Stimulated activated CD8-positive, alpha-beta memory T cell treated with anti-CD3 and anti-CD28 coated beads, Interleukin-7, amount 100 ng/mL, for 1 hour (primary cell): ENCODE data around the gene ANK3.

Experiments
- DNase-seq, 2 donors: peaks; one replicate each; pipeline ENCODE4 v3.0.0-alpha.2; 2020; ENCODE audit warnings: low read depth in 2 of 2

Gene ANK3

DNA sequence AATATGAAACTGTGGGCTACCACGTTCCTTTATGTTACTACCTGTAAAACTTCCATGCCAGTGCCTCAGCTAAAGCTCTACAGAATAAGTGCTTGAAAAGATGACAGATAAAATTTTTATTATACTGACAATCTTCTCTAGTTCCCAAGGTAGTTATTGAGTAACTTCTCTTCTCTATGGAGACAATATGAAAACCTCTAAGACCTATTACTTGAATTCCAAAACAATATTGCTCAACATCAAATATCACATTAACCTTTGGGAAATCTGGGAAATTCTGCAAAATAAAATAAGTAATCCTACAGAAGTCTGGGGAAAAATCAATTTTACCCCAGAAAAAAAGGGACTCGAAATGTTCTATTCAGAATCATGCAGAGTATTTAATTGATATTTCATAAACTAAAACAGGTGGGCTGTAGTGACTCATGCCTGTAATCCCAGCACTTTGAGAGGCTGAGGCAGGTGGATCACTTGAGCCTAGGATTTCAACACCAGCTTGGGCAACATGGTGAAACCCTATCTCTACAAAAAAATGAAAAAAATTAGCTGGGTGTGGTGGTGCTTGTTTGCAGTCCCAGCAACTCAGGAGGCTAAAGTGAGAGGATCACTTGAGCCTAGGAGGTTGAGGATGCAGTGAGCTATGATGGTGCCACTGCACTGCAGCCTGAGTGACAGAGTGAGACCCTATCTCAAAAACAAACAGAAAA lies 23.8 kb upstream of the ANK3 start:
- no peak for DNase-seq

GRCh38 chr10:60410970-60411369 lies 21.3 kb upstream of the ANK3 start:
- DNase-seq, result no peak

DNA sequence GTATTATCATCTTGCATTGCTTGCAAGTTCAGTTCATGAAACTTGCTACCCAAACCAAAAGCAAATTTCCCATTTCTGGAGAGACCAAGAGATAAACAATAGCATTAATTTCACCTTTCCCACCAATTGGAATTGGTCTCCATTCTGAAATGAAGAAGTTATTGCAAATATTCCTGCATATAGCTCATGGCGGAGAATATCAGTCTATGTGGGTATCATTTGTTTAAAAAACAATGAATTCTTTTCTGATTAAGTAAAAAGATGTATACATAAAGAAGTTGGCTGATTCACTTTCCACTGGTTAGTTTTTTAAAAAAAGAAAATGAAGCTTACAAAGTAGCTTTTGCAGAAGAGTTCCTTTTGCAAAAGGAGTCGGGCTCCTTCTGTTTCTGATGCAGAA lies 19.5 kb upstream of the ANK3 start:
- no peak for DNase-seq

DNA sequence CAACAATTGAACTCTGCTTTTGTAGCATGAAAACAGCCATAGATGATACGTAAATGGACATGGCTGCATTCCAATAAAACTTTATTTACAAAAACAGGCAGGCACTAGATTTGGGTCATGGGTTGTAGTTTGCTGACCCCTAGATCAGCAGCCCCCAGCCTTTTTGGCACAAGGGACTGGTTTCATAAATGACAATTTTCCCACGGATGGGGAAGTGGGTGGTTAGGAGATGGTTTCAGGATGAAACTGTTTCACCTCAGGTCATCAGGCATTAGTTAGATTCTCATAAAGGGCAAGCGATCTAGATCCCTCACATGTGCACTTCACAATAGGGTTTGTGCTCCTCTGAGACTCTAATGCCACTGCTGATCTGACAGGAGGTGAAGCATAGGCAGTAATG lies 16.5 kb upstream of the ANK3 start:
- no peak for DNase-seq

DNA sequence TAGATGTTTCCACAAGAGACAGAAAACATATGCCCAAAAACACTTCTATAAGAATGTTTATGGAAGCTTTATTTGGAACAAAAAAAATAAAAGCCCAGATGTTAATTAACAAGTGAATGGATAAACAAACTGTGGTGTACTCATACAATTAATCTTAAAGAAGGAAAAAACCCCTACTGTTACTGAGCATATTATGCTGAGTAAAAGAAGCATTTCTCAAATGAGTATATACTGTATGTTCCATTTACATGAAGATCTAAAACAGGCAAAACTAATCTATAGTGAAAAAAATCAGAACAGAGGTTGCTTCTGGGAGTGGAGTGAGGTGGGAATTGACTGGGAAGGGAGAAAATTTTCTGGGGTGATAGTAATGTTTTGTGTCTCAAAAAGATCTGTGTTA lies 15.5 kb upstream of the ANK3 start:
- no peak for DNase-seq

DNA sequence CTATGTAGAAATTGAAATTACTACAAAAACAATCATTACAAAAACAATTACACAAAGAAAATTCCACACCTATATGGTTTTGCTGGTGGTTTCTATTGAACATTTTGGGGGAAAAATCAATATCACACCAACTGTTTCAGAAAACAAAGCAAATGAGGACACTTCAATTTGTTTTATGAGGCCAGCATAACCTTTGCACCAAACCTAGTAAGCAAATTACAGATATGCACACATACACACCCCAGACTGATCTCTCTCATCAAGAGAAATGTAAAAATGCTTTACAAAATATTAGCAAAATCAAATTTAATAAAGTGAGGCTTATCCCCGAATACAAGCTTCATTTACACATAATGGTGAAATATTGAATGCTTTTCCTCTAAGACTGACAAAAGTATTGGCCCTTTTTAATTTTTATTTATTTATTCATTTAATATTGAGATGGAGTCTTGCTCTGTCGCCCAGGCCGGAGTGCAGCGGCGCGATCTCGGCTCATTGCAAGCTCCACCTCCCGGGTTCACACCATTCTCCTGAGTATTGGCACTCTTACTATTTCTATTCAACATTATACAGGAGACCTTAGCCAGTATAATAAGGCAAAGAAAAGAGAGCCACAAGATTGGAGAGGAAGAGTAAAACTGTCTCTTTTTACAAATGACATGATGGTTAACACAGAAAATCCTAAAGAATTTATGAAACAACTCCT lies 13.6 kb upstream of the ANK3 start:
- DNase-seq, result no peak

- no peak for DNase-seq
Observed at GRCh38 chr10:60400366-60400765, 10.7 kb upstream of the ANK3 start.

DNA sequence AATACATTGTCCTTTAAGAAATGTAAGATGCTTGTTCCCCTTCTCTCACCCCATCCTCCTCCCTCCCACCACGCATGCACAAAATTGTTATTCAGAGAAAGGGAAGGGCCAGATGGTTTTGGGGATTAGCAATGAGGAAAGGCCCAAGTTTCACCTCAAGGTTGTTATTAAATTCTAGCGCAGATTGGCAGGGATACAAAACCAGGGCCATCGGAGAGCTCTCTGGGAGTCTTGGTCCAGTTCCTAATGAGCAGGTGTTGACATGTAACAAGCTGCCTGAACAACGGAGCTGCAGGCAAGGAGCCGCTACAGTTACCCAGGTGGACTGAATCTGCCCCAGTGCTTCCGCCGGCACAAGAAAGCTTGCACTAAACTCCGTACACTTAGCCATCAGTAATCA lies 9.7 kb upstream of the ANK3 start:
- DNase-seq, result no peak

DNA sequence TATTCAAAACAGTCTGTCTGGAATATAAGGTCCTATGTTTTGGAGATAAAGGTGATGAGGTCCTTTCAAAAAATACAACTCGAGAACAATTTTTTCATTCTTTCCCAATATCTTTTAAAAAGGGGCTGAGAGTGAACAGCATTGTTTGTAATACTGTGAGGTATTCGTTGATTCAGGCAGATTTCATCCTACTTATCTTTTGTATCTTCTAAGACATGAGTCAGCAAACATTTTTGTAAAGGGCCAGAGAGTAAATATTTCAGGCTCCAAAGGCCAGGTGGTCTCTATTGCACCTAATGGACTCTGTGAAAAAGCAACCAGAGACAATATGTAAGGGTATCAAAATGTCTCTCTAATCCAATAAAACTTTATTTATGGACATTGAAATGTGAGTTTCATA lies 8.1 kb upstream of the ANK3 start:
- DNase-seq, result no peak

DNA sequence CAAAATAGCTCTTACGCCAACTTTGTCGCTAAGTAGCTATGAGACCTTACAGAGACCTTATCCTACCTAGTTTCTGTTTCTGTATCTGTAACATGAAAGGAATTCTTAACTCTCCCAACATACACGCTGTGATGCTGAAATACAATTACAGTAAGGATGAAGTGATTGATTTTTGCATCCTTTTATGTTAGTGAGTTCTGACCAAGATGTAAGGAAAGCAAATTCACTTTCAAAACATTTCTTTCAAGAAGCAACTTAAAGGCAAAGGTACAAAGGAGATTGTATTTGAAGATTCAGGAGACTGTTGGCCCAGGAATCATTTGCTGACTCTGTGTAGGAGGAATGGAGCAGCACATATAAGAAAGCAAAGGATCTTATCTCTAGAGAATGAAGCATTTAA lies 7.1 kb upstream of the ANK3 start:
- DNase-seq, result no peak

DNA sequence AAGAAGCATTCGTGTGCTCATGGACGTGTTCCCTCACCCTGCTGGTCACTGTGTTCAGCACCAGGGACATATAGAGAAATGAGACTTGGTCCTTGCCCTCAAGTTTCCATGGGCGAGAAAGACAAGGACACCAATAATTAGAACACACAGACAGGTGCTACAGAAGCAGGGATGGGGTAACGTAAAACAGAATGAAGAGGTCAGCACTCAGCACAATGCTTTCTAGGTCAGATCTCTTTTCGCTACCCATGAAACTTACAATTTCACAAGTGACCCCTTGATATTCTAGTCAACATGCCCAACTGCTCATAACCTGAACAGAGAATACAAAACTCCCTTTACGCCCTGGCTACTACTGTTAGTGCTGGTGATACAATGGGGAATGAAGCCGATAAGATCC lies 6.0 kb upstream of the ANK3 start:
- no peak for DNase-seq

- no peak for DNase-seq
Observed at GRCh38 chr10:60394446-60394845, 4.8 kb upstream of the ANK3 start.

DNA sequence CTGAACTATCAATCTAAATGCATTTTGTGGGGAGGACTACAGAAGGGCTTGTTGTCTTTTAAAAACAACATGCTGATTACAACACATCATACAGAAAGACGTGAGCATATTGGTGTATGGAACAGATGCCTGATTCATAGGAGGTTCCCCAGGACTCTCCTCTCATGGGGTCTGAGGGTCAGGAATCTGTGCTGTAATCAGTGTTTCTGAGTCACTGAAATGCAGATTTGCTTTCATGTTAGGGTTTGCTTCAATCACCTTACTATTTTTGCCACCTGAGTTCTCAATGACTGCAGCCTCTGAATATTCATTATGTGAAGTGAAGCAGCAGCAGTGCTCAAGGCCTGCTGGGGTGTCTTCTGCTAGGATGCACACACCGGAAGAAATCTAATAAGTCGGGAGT lies 550 bp upstream of the ANK3 start:
- no peak for DNase-seq

GRCh38 chr10:60388709-60389301 lies 870 bp downstream of the ANK3 start:
- no peak for DNase-seq

DNA sequence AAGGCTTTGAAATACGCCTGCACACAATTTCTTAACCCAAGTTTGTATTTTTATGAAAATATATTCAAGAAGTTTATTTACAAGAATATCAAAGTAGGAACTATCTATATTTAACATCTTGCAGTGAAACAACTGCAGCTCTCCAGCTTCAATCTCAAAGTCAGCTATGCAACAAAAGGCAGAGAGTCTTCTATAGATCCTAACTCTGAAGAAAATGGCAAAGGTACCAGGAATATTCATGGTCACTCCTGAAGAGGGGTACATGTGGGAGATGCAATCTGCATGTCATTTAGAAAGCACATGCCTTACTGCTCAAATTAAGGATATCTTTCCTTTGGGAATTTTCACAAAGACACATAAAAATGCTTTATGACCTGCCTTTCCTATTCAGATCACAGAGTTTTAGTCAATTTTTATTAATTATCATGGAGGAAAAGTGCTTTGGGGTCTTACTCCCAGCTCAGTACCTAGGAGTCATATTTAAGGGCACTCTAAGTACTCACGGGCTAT lies 1.5 kb downstream of the ANK3 start:
- no peak for DNase-seq

GRCh38 chr10:60387531-60387930 lies 2.1 kb downstream of the ANK3 start:
- DNase-seq, result no peak

DNA sequence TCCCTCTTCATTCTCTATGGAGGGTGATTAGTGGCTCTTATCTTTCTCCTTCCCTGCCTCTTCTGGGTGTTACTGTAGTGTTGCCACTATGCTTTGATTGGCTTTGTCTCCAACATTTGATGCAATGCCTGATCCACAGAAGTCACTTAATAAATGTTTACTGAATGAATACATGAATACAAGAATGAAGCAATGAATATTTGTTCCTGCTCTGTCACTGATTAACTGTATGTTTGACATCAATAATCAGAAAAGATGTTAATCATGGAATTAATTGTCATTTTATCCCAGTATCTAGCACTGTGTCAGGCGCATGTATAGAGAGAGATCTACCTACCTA lies 4.3 kb downstream of the ANK3 start:
- no peak for DNase-seq

DNA sequence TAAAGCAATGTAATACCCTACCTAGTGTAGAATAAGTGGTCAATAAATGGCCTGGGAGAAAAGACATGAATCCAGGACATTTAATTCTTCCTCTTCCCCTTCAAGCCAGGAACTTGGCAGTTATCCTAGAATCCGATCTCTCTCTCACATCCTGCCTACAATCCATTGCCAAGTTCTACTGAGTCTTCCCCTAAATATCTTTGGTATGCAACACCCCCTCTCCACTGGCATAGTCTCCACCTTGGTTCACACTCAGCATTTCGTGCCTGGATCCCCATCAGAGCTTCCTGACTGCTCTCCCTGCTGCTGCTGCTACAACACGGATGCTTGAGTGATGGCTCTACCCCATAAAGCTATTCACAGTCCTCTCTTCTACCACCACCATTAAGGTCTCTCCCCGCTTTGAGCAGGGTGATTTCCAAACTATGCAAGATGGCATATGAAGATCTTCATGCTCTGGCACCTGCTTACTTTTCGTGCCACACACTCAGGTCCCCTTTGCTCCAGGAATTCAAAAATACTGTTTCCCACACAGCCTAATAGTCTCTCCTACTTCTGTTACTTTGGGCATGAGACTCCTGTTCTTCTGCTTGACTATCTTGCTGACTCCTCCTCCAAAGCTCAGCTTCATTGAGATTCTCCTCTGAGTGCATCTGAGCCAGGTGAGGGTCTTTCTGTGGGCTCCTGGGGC lies 4.8 kb downstream of the ANK3 start:
- DNase-seq, result no peak

- no peak for DNase-seq
Observed at GRCh38 chr10:60384011-60384410, 5.7 kb downstream of the ANK3 start.

GRCh38 chr10:60382946-60383681 lies 6.6 kb downstream of the ANK3 start:
- no peak for DNase-seq

DNA sequence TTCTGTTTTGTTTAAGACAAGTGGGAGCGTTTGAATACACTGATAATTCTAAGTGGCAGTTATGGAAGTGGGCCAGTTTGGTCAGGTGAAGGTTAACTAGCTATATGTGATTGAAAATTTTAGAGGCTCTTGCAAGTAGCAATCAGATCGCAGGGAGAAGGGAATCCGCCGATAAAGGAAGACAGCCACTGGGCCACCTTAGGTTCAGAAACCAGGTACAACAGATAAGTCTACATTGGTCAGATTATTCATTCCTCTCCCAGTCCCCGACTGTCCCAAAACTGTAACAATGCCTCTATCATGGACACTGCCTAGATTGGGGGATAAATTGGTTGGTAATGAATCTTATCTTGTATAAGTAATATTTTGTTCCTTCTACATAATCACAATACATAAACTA lies 8.9 kb downstream of the ANK3 start:
- DNase-seq, result no peak

DNA sequence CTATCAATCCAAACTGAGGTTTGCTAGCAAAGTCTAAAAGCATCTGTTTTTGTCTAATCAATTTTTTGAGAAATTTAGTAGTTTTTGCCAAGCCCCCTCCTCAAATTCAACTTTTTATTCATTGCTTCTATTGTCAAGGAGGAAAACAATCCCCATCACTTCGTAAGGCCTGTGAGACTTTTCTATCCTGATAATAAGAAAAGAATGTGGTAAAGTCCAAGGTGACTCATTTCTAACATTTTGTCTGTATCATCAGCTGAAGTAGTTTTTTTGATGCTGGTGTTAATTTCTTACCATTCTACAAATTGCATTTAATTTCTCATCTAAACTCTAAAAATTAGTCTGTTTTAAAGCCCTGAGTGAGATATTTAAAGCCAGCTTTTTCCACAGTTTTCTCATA lies 11.7 kb downstream of the ANK3 start:
- no peak for DNase-seq
